Measurements from ENCODE around the gene VPS52. TPM values are rescaled to one million over a fixed set of nuclear protein-coding genes. Genes with fewer than 3 reads are reported as not detected.

VPS52 gene
- total RNA-seq, 1 experiment from 2014 or later = 47.1 TPM

GRCh38 chr6:33304216-33304615 lies 32.5 kb upstream of the VPS52 start:
- peaks cover 3 to 17% (median 5%) of the 10 kb centered on the region in 3 experiments; a peak in 6 of 7 replicates for H3K36me3 Mint-ChIP-seq (ENCODE audit: insufficient read depth in 1 of 3, low read depth in 3 of 3)
- H3K27ac ChIP-seq (ENCODE audit: insufficient read length, low read depth, low read length) = no peak overlapping the region
- no peak overlapping the region for H4K91ac ChIP-seq (ENCODE audit: insufficient read length, low read depth, low read length)
- no peak overlapping the region for H2BK20ac ChIP-seq (ENCODE audit: low read depth, low read length, poor library complexity, severe bottlenecking)
- no peak overlapping the region for H3K18ac ChIP-seq (ENCODE audit: insufficient read length, low read depth, low read length)
- no peaks in the 10 kb centered on the region for H3K9me3 ChIP-seq (ENCODE audit: control insufficient read depth, low read depth, low read length)
- no peak overlapping the region for H4K5ac ChIP-seq (ENCODE audit: insufficient read length, low read depth, low read length)
- H2BK120ac ChIP-seq (ENCODE audit: low read depth, low read length, poor library complexity, severe bottlenecking) = no peak overlapping the region
- H3K27me3 Mint-ChIP-seq (ENCODE audit: low read depth) = no peaks in the 10 kb centered on the region; the same call in 1 of the 2 replicates
- no peak overlapping the region for H3K9ac ChIP-seq (ENCODE audit: extremely low read depth, insufficient read length, low read length)
- H4K20me1 ChIP-seq (ENCODE audit: control insufficient read depth, insufficient read depth, insufficient read length) = no peaks in the 10 kb centered on the region
- H3K79me1 ChIP-seq (ENCODE audit: insufficient read depth, low read depth, low read length, poor library complexity, severe bottlenecking) = no peaks in the 10 kb centered on the region
- H3K27me3 ChIP-seq (ENCODE audit: insufficient read depth, low read length) = no peaks in the 10 kb centered on the region
- no peak overlapping the region for H2AK5ac ChIP-seq (ENCODE audit: insufficient read length, low read length)
- H3K9me3 Mint-ChIP-seq = no peaks in the 10 kb centered on the region
- no peak overlapping the region for H3K4me2 ChIP-seq (ENCODE audit: insufficient read depth, insufficient read length, low read length)
- no peak overlapping the region for H3K4me3 Mint-ChIP-seq
- H3K23ac ChIP-seq (ENCODE audit: insufficient read length, low read depth, low read length) = no peak overlapping the region
- H3K14ac ChIP-seq (ENCODE audit: insufficient read depth, low read length) = no peak overlapping the region
- H3K79me2 ChIP-seq (ENCODE audit: insufficient read depth, low read length) = peaks cover 3% of the 10 kb centered on the region; the same call in 1 of the 2 replicates
- peaks cover 6 to 10% of the 10 kb centered on the region in 2 experiments; a peak in 3 of 4 replicates for H3K4me1 Mint-ChIP-seq
- H2BK12ac ChIP-seq (ENCODE audit: insufficient read length, low read depth, low read length) = no peak overlapping the region
- H3K56ac ChIP-seq (ENCODE audit: insufficient read length, low read depth, low read length) = no peak overlapping the region
- no peak for TF ChIP-seq CTCF (conservative IDR thresholded peaks at IDR 0.05)
- H3K27ac Mint-ChIP-seq = no peak overlapping the region; a peak in 1 of 7 replicates
- no peaks in the 10 kb centered on the region for H3K4me1 ChIP-seq (ENCODE audit: insufficient read depth, low read length)
- DNase-seq = no peak
- no peak overlapping the region for H4K8ac ChIP-seq (replicated peaks; ENCODE audit: insufficient read length, low read depth, low read length)
- H2AFZ ChIP-seq (ENCODE audit: low read length) = no peak overlapping the region
- WGBS (ENCODE audit: extremely low coverage, insufficient read length, low lambda C conversion rate) = no CpG with 5 or more reads among the region's 16 CpGs
- no peak overlapping the region for H2BK15ac ChIP-seq (ENCODE audit: low read depth, low read length)
- H3K23me2 ChIP-seq (ENCODE audit: insufficient read length, low read depth, low read length, poor library complexity, severe bottlenecking) = peaks cover 4% of the 10 kb centered on the region
- no peak overlapping the region for H2BK5ac ChIP-seq (ENCODE audit: insufficient read length, low read length)
- no peak overlapping the region for H3T11ph ChIP-seq (ENCODE audit: low read length)
- no peak overlapping the region for H3K4ac ChIP-seq (ENCODE audit: low read depth, low read length)
